K562 (cell line): Measurements from ENCODE around the gene FAM131C. TPM values are rescaled to one million over a fixed set of nuclear protein-coding genes. Genes with fewer than 3 reads are reported as not detected.
A peak's percentile ranks its signal among the peaks of the same experiment; 100 is the strongest.

Experiments used
- BACH1 ChIP-seq: fragments of 200-800 bp; sonication (Bioruptor generic); IDR thresholded peaks from 2 replicates; pipeline ENCODE4 v1.6.1; 2016; ENCODE audit warnings: missing genetic modification characterization, missing compliant biosample characterization
- FOXJ2 ChIP-seq: fragments of 200-800 bp; sonication (Bioruptor generic); IDR thresholded peaks from 2 replicates; pipeline ENCODE4 v1.6.1; 2016; ENCODE audit warnings: missing genetic modification characterization, missing compliant biosample characterization
- FUS ChIP-seq: fragments of 200-400 bp; formaldehyde crosslinking; optimal IDR thresholded peaks from 2 replicates; pipeline ENCODE3; 2017; ENCODE audit warnings: low read depth, low read length
- MCM5 ChIP-seq: fragments of 450-650 bp; IDR thresholded peaks from 2 replicates; pipeline ENCODE4 v1.6.1; 2016; ENCODE audit warnings: low read depth
- MEF2A ChIP-seq: IDR thresholded peaks from 2 replicates; pipeline ENCODE4 v1.6.1; 2011; ENCODE audit warnings: low read depth, mild to moderate bottlenecking, low read length, moderate library complexity; ENCODE audit not compliant: control insufficient read depth
- NCOA2 ChIP-seq, 2 experiments: fragments of 450-650 bp; IDR thresholded peaks; 2 replicates each; pipeline ENCODE4 v1.6.1; 2018; ENCODE audit warnings: mild to moderate bottlenecking in 2 of 2, moderate library complexity in 1 of 2; ENCODE audit not compliant: partially characterized antibody in 2 of 2
- NFIX ChIP-seq: fragments of 250-450 bp; sonication (Bioruptor Pico); IDR thresholded peaks from 2 replicates; pipeline ENCODE4 v1.4.0; 2020; ENCODE audit warnings: low read depth, mild to moderate bottlenecking, moderate library complexity
- POLR3A ChIP-seq: IDR thresholded peaks from 2 replicates; pipeline ENCODE4 v1.6.1; 2011; ENCODE audit warnings: borderline replicate concordance, mild to moderate bottlenecking, moderate library complexity; ENCODE audit not compliant: insufficient read length, insufficient read depth; ENCODE audit errors: extremely low read depth
- PRDM10 ChIP-seq: fragments of 450-650 bp; IDR thresholded peaks from 2 replicates; pipeline ENCODE4 v1.6.1; 2018; ENCODE audit not compliant: partially characterized antibody
- PRPF4 ChIP-seq: fragments of 200-400 bp; formaldehyde crosslinking; IDR thresholded peaks from one replicate; pipeline ENCODE4 v1.6.1; 2017; ENCODE audit warnings: low read length, low read depth, mild to moderate bottlenecking; ENCODE audit not compliant: insufficient read depth, poor library complexity, severe bottlenecking
- PTRF ChIP-seq: fragments of 450-650 bp; IDR thresholded peaks from 2 replicates; pipeline ENCODE4 v1.6.1; 2016; ENCODE audit warnings: mild to moderate bottlenecking, missing genetic modification characterization, missing compliant biosample characterization
- TSC22D4 ChIP-seq: fragments of 450-650 bp; IDR thresholded peaks from 2 replicates; pipeline ENCODE4 v1.6.1; 2016; ENCODE audit warnings: missing genetic modification characterization, missing biosample characterization, control low read depth
- UBTF ChIP-seq, 2 experiments: IDR thresholded peaks; 2 replicates each; pipeline ENCODE4 v1.6.1; 2012; ENCODE audit warnings: improper control_type of control experiment in 2 of 2, low read depth in 2 of 2, low read length in 2 of 2, borderline replicate concordance in 1 of 2
- ZNF384 ChIP-seq: IDR thresholded peaks from 2 replicates; pipeline ENCODE4 v1.6.1; 2012; ENCODE audit warnings: low read depth, low read length, improper control_type of control experiment
- ZNF431 ChIP-seq: sonication (generic); formaldehyde crosslinking; IDR thresholded peaks from 2 replicates; pipeline ENCODE4 v1.8.0; 2022; ENCODE audit warnings: mild to moderate bottlenecking, missing genetic modification reagents
- ZNF76 ChIP-seq: fragments of 250-450 bp; sonication (Bioruptor Pico); IDR thresholded peaks from 2 replicates; pipeline ENCODE4 v1.4.0; 2020; ENCODE audit warnings: mild to moderate bottlenecking, moderate library complexity, borderline replicate concordance
- polyA plus RNA-seq, 8 experiments: library from polyadenylated mRNA; depleted of rRNA in 4 of 8; stranded (reverse) in 5 of 8; unstranded in 3 of 8; fragments of >200 nt; fragmentation: Nextera tagmentation in 2 of 8; fragmentation: Illumina TruSeq in 1 of 8; extraction: Ambion mirVana in 2 of 8; extraction: Trizol in 1 of 8; gene quantifications; 2 replicates each; pipeline versions ENCODE4 v1.2.1 to v1.2.3, GENCODE V29; 2011 to 2014; ENCODE audit warnings: inconsistent platforms in 1 of 8, missing spikeins in 1 of 8
- total RNA-seq, 7 experiments: library from RNA; depleted of rRNA in 6 of 7; stranded (reverse); fragments of >200 nt in 6 of 7; fragmentation: Illumina TruSeq in 2 of 7; extraction: Trizol in 2 of 7; gene quantifications; 2 replicates each; pipeline versions ENCODE4 v1.2.1 to v1.2.3, GENCODE V29; 2011 to 2021; ENCODE audit warnings: low replicate concordance in 1 of 7
- TF ChIP-seq, protein P1 (sequence below): fragments of 450-650 bp; formaldehyde crosslinking; IDR thresholded peaks from 2 replicates; pipeline ENCODE4 v1.4.0; 2020; ENCODE audit warnings: mild to moderate bottlenecking, moderate library complexity
- TF ChIP-seq, protein P2 (sequence below): fragments of 200-800 bp; sonication (Bioruptor generic); IDR thresholded peaks from 2 replicates; pipeline ENCODE4 v1.6.1; 2017; ENCODE audit warnings: missing genetic modification characterization, missing compliant biosample characterization

Gene FAM131C
- total and polyA plus RNA-seq, 9 of the 15 experiments (the other 6 are each of a cell fraction or from before 2014, with no cell fraction given) = 0.10 to 0.29 (median 0.16) TPM; not detected in 6

DNA sequence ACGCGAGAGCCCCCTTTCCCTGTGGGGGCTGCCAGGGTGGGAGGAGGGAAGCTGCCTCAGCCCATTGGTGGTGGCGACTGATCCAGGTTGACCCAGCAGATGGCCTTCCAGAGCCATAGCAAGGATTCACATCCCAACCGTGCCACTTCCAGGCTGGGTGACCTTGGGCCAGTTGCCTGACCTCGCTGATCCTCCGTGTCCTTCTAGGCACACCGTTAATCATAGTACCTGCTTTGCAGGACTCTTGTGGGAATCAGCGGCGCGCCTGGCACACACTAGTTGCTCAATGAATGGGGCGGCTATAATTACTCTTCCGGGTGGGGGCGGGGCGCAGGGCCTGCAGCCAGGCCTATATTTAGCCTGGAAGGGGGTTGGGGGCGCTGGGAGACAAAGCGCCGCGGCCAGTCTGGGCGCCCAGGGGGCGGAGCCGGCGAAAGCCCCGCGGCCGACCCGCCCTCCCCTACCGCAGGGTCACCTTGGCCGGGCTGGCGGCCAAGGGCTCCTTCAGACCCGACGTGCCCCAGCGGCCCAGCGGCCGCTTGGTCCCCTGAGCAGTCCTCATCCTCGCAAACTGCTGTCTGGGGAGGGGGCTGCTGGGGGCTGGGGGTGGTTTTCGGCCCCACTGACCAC, 60.7 kb downstream of the FAM131C start (continued):
- TF ChIP-seq ZNF431 (CRISPR knock-in tag) (no peak), FUS (no peak), TSC22D4 (tag) (no peak), BACH1 (tag) (no peak), UBTF (IDR thresholded peaks at IDR 0.05; ENCODE audit: borderline replicate concordance in 1 of 2, low read depth in 2 of 2, low read length in 2 of 2) (0 out of 4 replicates have a peak, but pooled peaks of 1 of the 2 experiments have one; percentile 40), NCOA2 (IDR thresholded peaks at IDR 0.05; ENCODE audit: partially characterized antibody in 2 of 2) (no peak), PRDM10 (no peak), PRPF4 (peak; percentile 72), ZNF76 (CRISPR knock-in tag) (no peak), MEF2A (peak; percentile 99), NFIX (CRISPR knock-in tag) (no peak), POLR3A (no peak), PTRF (tag) (no peak), ZNF384 (no peak), MCM5 (no peak), FOXJ2 (tag) (peak; percentile 65; the same call in 1 of the 2 replicates)
- TF ChIP-seq, protein P1, sequence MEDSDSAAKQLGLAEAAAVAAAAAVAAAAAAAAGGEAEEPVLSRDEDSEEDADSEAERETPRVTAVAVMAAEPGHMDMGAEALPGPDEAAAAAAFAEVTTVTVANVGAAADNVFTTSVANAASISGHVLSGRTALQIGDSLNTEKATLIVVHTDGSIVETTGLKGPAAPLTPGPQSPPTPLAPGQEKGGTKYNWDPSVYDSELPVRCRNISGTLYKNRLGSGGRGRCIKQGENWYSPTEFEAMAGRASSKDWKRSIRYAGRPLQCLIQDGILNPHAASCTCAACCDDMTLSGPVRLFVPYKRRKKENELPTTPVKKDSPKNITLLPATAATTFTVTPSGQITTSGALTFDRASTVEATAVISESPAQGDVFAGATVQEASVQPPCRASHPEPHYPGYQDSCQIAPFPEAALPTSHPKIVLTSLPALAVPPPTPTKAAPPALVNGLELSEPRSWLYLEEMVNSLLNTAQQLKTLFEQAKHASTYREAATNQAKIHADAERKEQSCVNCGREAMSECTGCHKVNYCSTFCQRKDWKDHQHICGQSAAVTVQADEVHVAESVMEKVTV = no peak
- TF ChIP-seq, protein P2, sequence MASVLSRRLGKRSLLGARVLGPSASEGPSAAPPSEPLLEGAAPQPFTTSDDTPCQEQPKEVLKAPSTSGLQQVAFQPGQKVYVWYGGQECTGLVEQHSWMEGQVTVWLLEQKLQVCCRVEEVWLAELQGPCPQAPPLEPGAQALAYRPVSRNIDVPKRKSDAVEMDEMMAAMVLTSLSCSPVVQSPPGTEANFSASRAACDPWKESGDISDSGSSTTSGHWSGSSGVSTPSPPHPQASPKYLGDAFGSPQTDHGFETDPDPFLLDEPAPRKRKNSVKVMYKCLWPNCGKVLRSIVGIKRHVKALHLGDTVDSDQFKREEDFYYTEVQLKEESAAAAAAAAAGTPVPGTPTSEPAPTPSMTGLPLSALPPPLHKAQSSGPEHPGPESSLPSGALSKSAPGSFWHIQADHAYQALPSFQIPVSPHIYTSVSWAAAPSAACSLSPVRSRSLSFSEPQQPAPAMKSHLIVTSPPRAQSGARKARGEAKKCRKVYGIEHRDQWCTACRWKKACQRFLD (CRISPR knock-in tag) = peak; percentile 72; the same call in 1 of the 2 replicates
